K562 (cell line): ENCODE results near the gene PTCH2. TPM values are rescaled to one million over a fixed set of nuclear protein-coding genes. Genes with fewer than 3 reads are reported as not detected.
A peak's percentile ranks its signal among the peaks of the same experiment; 100 is the strongest.

Source experiments
- ASH1L ChIP-seq: fragments of 450-650 bp; IDR thresholded peaks from 2 replicates; pipeline ENCODE4 v1.6.1; 2018; ENCODE audit warnings: borderline replicate concordance, mild to moderate bottlenecking, low read depth; ENCODE audit not compliant: partially characterized antibody
- CEBPG ChIP-seq, 3 experiments: fragments of 200-800 bp in 1 of 3; sonication (Bioruptor generic) in 1 of 3; sonication (generic) in 1 of 3; formaldehyde crosslinking in 1 of 3; IDR thresholded peaks in 2 of 3; conservative IDR thresholded peaks in 1 of 3; 2 replicates each; pipeline versions ENCODE4 v1.6.1 to v1.8.0; 2016 to 2022; ENCODE audit warnings: missing compliant biosample characterization in 2 of 3, missing genetic modification characterization in 2 of 3, mild to moderate bottlenecking in 1 of 3, missing genetic modification reagents in 1 of 3
- FOXJ3 ChIP-seq: sonication (generic); formaldehyde crosslinking; IDR thresholded peaks from 2 replicates; pipeline ENCODE4 v1.4.0; 2020; ENCODE audit warnings: mild to moderate bottlenecking, missing genetic modification reagents
- LCOR ChIP-seq: sonication (generic); formaldehyde crosslinking; IDR thresholded peaks from 2 replicates; pipeline ENCODE4 v1.8.0; 2022; ENCODE audit warnings: mild to moderate bottlenecking, missing genetic modification reagents
- MCM2 ChIP-seq: fragments of 450-650 bp; IDR thresholded peaks from 2 replicates; pipeline ENCODE4 v1.6.1; 2017; ENCODE audit warnings: low read depth, mild to moderate bottlenecking
- RAD21 ChIP-seq, 2 experiments: fragments of 250-450 bp in 1 of 2; fragments of 450-650 bp in 1 of 2; sonication (Bioruptor Pico) in 1 of 2; formaldehyde crosslinking in 1 of 2; IDR thresholded peaks in 1 of 2; conservative IDR thresholded peaks in 1 of 2; 2 replicates each; pipeline versions ENCODE4 v1.4.0 to v1.8.0; 2020 to 2022; ENCODE audit warnings: mild to moderate bottlenecking in 2 of 2, moderate library complexity in 1 of 2
- RBM17 ChIP-seq: fragments of 200-400 bp; formaldehyde crosslinking; IDR thresholded peaks from 2 replicates; pipeline ENCODE4 v1.6.1; 2017; ENCODE audit warnings: low read depth, mild to moderate bottlenecking, low read length, borderline replicate concordance
- RNF219 ChIP-seq: fragments of 250-450 bp; sonication (Bioruptor Pico); IDR thresholded peaks from 2 replicates; pipeline ENCODE4 v1.5.0; 2022; ENCODE audit warnings: mild to moderate bottlenecking
- SREBF1 ChIP-seq: fragments of 150-350 bp; IDR thresholded peaks from 2 replicates; pipeline ENCODE4 v1.6.1; 2014; ENCODE audit warnings: antibody characterized with exemption, low read depth, low read length, borderline replicate concordance
- TBP ChIP-seq: optimal IDR thresholded peaks from 2 replicates; pipeline ENCODE3; 2011; ENCODE audit warnings: low read depth, low read length, improper control_type of control experiment
- YBX1 ChIP-seq: fragments of 450-650 bp; IDR thresholded peaks from 2 replicates; pipeline ENCODE4 v1.7.1; 2016; ENCODE audit warnings: mild to moderate bottlenecking
- ZBTB33 ChIP-seq: sonication (generic); formaldehyde crosslinking; IDR thresholded peaks from 2 replicates; pipeline ENCODE4 v1.8.1; 2023; ENCODE audit warnings: mild to moderate bottlenecking, missing genetic modification reagents
- ZFX ChIP-seq: sonication (generic); formaldehyde crosslinking; IDR thresholded peaks from 2 replicates; pipeline ENCODE4 v1.8.0; 2022; ENCODE audit warnings: mild to moderate bottlenecking, missing genetic modification reagents, moderate library complexity
- ZNF282 ChIP-seq: sonication (generic); formaldehyde crosslinking; IDR thresholded peaks from 2 replicates; pipeline ENCODE4 v1.8.1; 2023; ENCODE audit warnings: missing genetic modification reagents
- ZNF511 ChIP-seq: sonication (generic); formaldehyde crosslinking; IDR thresholded peaks from 2 replicates; pipeline ENCODE4 v1.8.0; 2022; ENCODE audit warnings: mild to moderate bottlenecking, missing genetic modification reagents
- ZNF740 ChIP-seq, 3 experiments: fragments of 200-800 bp in 1 of 3; sonication (Bioruptor generic) in 1 of 3; sonication (generic) in 1 of 3; formaldehyde crosslinking in 1 of 3; IDR thresholded peaks; 2 replicates each; pipeline versions ENCODE4 v1.6.1 to v1.8.0; 2016 to 2022; ENCODE audit warnings: mild to moderate bottlenecking in 2 of 3, missing compliant biosample characterization in 2 of 3, missing genetic modification characterization in 2 of 3, missing genetic modification reagents in 1 of 3
- polyA plus RNA-seq, 8 experiments: library from polyadenylated mRNA; depleted of rRNA in 4 of 8; stranded (reverse) in 5 of 8; unstranded in 3 of 8; fragments of >200 nt; fragmentation: Nextera tagmentation in 2 of 8; fragmentation: Illumina TruSeq in 1 of 8; extraction: Ambion mirVana in 2 of 8; extraction: Trizol in 1 of 8; gene quantifications; 2 replicates each; pipeline versions ENCODE4 v1.2.1 to v1.2.3, GENCODE V29; 2011 to 2014; ENCODE audit warnings: inconsistent platforms in 1 of 8, missing spikeins in 1 of 8
- total RNA-seq, 7 experiments: library from RNA; depleted of rRNA in 6 of 7; stranded (reverse); fragments of >200 nt in 6 of 7; fragmentation: Illumina TruSeq in 2 of 7; extraction: Trizol in 2 of 7; gene quantifications; 2 replicates each; pipeline versions ENCODE4 v1.2.1 to v1.2.3, GENCODE V29; 2011 to 2021; ENCODE audit warnings: low replicate concordance in 1 of 7
- TF ChIP-seq, protein P1 (sequence below): fragments of 250-450 bp; sonication (Bioruptor Pico); IDR thresholded peaks from 2 replicates; pipeline ENCODE4 v1.4.0; 2020

Gene PTCH2
- total and polyA plus RNA-seq, 9 of the 15 experiments (the other 6 are each of a cell fraction or from before 2014, with no cell fraction given), result 0.15 to 27.3 (median 0.48) TPM; not detected in 1

DNA sequence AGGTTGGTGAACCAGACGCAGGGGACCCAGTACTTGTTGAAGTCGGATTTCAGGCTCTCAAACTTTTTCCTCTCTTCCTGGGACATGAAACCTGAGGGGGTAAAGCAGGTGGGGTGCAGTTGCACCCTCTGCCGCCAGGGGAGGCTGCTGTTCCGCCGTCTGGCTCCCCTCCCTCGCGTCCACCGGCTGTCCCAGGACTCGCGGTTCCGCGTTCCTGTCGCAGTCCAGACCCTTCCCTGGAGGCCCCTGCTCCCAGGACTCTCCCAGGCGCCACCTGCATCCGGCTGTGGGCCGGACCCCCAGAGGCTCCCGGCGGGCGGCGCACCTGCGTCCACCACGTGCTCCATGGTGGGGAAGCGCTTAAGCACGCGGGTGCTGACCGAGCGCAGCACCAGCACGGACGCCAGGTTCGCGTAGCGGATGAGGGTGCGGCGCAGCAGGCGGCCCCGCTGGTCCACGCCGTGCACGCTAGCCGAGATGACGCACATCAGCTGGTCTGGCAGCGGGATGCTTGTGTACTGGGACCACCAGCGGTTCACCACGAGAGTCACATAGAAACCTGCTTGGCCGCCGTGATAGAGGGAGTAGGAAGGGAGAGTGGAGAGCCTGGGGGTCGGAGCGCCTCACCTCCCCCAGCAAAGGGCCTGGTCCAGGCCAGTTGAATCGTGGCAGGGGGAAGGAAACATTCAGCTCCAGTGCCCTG, 56.8 kb downstream of the PTCH2 start (continued):
- TF ChIP-seq ZNF740 (CRISPR knock-in tag; IDR thresholded peaks at IDR 0.05) (no peak), ZNF740 (tag; IDR thresholded peaks at IDR 0.05) (no peak), ZFX (CRISPR knock-in tag) (no peak), ASH1L (no peak), TBP (no peak), ZNF511 (CRISPR knock-in tag) (0 out of 2 replicates have a peak, but pooled peaks have one; percentile 68), ZBTB33 (CRISPR knock-in tag) (peak; percentile 100), RNF219 (CRISPR knock-in tag) (no peak), CEBPG (CRISPR knock-in tag; IDR thresholded peaks at IDR 0.05) (no peak), CEBPG (tag; conservative IDR thresholded peaks at IDR 0.05 in 1 of 2, IDR thresholded peaks at IDR 0.05 in 1 of 2) (no peak), MCM2 (no peak), RBM17 (no peak), RAD21 (CRISPR knock-in tag; conservative IDR thresholded peaks at IDR 0.05 in 1 of 2, IDR thresholded peaks at IDR 0.05 in 1 of 2) (peak; percentile 24 to 91), LCOR (CRISPR knock-in tag) (no peak), FOXJ3 (CRISPR knock-in tag) (no peak), ZNF282 (CRISPR knock-in tag) (no peak; the same call in 1 of the 2 replicates), SREBF1 (no peak), YBX1 (no peak)
- TF ChIP-seq, protein P1, sequence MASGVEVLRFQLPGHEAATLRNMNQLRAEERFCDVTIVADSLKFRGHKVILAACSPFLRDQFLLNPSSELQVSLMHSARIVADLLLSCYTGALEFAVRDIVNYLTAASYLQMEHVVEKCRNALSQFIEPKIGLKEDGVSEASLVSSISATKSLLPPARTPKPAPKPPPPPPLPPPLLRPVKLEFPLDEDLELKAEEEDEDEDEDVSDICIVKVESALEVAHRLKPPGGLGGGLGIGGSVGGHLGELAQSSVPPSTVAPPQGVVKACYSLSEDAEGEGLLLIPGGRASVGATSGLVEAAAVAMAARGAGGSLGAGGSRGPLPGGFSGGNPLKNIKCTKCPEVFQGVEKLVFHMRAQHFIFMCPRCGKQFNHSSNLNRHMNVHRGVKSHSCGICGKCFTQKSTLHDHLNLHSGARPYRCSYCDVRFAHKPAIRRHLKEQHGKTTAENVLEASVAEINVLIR, result no peak
